Testis (tissue), 2 donors: Measurements from ENCODE around the gene CBLB.

Source experiments
- CTCF ChIP-seq, 3 experiments: fragments of 450-650 bp in 2 of 3; fragments of 200-600 bp in 1 of 3; sonication (generic) in 1 of 3; IDR thresholded peaks; one replicate each; pipeline ENCODE4 v1.5.1; 2016 to 2019; ENCODE audit warnings: antibody characterized with exemption in 3 of 3, mild to moderate bottlenecking in 2 of 3, moderate library complexity in 1 of 3
- POLR2A ChIP-seq: fragments of 450-650 bp; IDR thresholded peaks from one replicate; pipeline ENCODE4 v1.6.1; 2017; ENCODE audit warnings: antibody characterized with exemption, mild to moderate bottlenecking, moderate library complexity

DNA sequence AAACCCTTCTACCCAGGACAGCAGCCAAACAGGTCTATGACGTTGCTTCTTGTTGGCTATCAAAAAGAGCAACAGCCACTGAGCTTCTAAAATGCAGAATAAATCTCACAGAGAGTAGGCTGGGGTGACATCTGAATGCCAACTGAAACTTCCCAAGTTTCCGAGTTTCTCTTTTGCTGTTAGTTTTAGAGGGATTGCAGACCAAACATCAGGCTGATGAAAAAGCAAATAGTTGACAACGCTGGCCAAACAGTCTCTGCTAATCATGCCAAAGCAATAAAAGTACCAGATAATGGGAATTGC, 670 bp upstream of the CBLB start:
- no peak for TF ChIP-seq POLR2A
- no peak for TF ChIP-seq CTCF (IDR thresholded peaks at IDR 0.05)
